Stimulated activated CD8-positive, alpha-beta memory T cell treated with anti-CD3 and anti-CD28 coated beads, Interleukin-12 subunit alpha, Interleukin-12 subunit beta, amount 100 ng/mL, for 4 hours (primary cell): ENCODE measurements around the gene PGM2L1.

ENCODE experiments used
- DNase-seq: peaks from one replicate; pipeline ENCODE4 v3.0.0-alpha.2; 2020; ENCODE audit warnings: low read depth

Gene PGM2L1

DNA sequence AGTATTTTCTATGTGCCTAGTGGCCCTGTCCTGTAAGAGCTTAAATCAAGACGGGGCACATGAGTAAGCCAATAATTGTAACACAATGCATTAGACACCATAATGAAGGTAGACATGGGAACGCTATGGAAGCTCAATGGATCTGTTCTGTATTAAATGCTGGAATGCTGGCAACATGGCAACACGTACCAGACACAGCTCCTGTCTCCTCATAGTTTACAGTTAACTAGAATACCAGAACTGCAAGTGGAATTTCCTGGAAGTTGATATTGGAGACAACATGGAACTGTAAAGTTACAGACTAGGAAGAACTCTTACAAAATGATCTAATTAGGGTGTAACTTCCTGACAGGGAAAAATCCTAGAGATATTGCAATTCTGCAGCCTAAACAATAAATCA is 99.2 kb downstream of the PGM2L1 start:
- no peak for DNase-seq

- DNase-seq = no peak
Measured at GRCh38 chr11:74297484-74297883, 100.7 kb downstream of the PGM2L1 start.

- no peak for DNase-seq
Measured at GRCh38 chr11:74288911-74289310, 109.3 kb downstream of the PGM2L1 start.

- DNase-seq = no peak
Measured at GRCh38 chr11:74288161-74288560, 110.1 kb downstream of the PGM2L1 start.

GRCh38 chr11:74284466-74284865 is 113.8 kb downstream of the PGM2L1 start:
- no peak for DNase-seq

GRCh38 chr11:74283580-74284180 is 114.6 kb downstream of the PGM2L1 start:
- DNase-seq = no peak

DNA sequence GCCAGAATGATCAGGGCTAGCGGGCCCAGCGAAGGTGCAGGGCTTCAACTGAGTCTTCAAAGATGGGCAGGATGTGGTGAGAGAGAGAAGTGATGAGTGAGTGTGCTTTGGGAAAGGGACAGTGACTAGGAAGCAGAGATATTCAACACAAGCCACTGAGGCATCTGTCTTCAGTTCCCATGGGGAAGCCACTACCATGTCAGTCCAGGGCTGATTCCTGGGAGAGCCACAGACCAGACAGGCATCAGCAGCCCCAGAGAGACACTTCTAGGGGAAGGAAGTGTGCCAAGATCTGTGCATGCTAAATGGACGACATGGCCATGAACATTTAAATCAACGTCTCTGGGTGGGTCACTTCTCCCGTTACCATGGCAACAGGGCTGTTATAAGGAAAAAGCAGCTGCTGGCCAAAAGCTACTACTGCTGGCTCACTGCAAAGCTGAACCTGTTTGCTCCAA is 115.3 kb downstream of the PGM2L1 start:
- no peak for DNase-seq

DNA sequence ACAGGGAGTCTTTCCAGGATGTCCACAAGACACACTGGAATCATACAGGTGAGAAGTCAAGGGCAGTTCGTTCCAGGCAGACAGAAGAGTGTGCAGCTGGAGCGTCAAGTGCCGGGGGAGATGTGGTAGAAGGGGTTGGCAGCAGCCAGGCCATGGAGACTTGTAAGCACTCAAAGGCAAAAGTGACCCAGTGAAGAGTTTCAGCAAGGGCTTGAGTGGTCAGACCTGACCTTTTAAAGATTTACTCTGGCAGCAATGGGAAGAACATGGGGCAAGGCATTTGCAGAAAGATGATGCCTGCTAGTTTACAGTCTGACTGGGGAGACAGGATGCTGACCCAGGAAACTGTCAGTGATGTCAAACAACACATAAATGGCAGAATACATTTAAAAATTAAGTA is 115.8 kb downstream of the PGM2L1 start:
- DNase-seq = no peak

DNA sequence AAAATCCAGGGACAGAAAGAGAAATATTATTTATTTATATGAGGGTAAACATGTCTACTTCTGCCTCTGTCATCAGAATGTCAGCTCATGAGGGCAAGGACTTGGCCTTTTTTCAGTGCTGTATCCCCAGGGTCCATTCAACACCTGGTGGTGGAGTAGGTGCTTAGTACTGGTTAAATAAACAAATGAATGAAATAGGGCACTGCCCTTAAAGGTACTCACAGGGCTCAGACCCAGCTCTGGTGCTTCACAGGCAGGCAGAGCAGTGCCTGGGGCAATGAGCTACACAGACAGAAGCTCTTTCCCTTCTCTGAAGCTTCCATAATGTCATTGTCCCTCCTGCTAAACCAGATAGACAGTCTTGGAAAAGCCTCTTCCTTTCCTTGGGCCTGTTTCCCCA is 117.7 kb downstream of the PGM2L1 start:
- no peak for DNase-seq
